Measurements from ENCODE around the gene EFNB1.

The EFNB1 gene

DNA sequence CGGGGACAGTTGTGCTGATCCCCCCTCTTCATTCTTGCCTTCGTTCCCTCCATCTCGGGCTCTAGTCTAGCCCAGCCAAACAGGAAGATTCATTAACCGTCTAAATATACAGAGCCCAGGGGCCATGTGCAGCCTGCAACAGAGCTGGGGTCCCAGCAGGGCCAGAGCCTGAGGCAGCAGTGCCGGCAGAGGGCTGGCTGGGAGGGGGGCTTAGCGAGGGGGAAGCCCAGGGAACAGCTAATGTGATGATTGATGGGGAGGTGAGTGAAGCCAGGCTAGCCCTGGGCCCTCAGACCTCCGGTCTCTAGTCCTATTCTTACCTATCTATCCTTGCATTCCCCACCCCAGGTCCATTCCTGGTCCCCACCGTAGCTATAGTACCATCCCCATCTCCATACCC lies 22.3 kb downstream of the EFNB1 start:
- in situ Hi-C loops (cut with MboI; ENCODE audit: low pct_unique_long_range_greater_than_20kb, low sequenced_read_pairs, unreplicated experiment), result no loop called here
- TF ChIP-seq, protein P1, sequence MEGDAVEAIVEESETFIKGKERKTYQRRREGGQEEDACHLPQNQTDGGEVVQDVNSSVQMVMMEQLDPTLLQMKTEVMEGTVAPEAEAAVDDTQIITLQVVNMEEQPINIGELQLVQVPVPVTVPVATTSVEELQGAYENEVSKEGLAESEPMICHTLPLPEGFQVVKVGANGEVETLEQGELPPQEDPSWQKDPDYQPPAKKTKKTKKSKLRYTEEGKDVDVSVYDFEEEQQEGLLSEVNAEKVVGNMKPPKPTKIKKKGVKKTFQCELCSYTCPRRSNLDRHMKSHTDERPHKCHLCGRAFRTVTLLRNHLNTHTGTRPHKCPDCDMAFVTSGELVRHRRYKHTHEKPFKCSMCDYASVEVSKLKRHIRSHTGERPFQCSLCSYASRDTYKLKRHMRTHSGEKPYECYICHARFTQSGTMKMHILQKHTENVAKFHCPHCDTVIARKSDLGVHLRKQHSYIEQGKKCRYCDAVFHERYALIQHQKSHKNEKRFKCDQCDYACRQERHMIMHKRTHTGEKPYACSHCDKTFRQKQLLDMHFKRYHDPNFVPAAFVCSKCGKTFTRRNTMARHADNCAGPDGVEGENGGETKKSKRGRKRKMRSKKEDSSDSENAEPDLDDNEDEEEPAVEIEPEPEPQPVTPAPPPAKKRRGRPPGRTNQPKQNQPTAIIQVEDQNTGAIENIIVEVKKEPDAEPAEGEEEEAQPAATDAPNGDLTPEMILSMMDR (IDR thresholded peaks at IDR 0.05; ENCODE audit: extremely low read depth, insufficient read depth, missing control alignments), result no peak
- no peak for DNase-seq (ENCODE audit: low spot score)

DNA sequence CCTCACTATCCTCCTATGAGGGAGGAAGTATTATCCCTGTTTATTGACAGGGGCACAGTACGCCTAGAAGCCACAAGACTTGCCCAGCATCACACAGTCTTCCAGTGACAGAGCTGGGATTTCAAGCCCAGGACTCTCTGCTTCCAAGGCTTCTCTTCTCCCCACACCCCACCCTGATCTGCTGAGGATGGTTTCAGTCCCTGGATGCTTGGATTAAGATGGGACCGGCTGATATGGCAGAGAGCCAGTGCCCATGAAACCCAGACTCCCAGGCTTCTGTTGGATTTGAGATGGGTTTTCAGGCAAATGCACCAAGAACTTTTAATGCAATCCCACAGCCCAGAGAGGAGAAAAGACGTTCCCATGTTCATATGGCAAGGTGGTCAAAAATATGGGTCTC lies 23.2 kb downstream of the EFNB1 start:
- no peak for DNase-seq (ENCODE audit: low spot score)
- in situ Hi-C loops (cut with MboI; ENCODE audit: low pct_unique_long_range_greater_than_20kb, low sequenced_read_pairs, unreplicated experiment), result no loop called here
- TF ChIP-seq, protein P1 (IDR thresholded peaks at IDR 0.05; ENCODE audit: extremely low read depth, insufficient read depth, missing control alignments), result no peak

DNA sequence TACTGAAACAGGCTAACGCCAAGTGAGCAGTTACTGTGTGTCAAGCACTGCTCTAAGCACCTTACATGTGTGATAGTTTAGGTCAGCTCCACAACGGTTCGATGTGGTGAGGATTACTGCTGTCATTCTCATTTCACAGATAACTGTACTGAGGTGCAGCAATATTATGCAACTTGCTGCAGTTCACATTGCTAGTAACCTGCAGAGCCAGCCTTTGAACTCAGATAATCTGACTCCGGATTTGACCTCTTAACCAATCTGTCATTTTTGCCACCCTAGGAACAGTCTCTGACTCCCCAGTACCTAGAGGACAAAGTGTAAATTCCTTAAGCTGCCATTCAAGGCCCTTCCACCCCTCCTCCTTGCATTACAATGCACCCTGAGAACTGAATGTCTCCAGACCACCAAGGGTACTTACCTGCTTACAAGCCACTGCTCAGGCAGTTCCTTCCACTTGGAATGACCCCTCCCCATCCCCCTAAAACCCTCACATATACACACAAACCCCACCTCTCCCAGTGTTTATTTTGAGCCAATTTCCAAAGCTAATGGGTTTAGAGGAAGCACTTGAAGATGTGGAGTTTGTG lies 24.9 kb downstream of the EFNB1 start:
- in situ Hi-C loops (cut with MboI; ENCODE audit: low pct_unique_long_range_greater_than_20kb, low sequenced_read_pairs, unreplicated experiment), result no loop called here
- no peak for DNase-seq (ENCODE audit: low spot score)
- TF ChIP-seq, protein P1 (IDR thresholded peaks at IDR 0.05; ENCODE audit: extremely low read depth, insufficient read depth, missing control alignments), result no peak

DNA sequence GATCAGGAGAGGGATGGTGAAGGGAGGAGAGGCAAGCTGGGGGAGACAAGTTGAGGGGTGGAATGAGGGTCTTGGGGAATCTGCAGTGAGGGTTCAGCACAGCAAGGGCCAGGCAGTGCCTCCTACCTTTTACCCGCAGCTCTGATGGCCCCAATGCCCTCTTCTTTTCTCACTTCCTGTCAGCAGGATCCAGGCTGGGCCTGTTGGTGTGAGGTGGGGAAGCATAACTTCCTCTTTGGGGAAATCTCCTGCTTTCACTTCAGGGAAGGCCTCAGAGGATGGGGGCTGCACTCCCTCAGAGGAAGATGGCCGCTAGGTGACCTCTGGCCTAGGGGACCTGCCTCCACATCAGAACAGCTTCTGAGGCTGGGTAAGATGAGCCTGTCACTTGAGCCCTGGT lies 36.5 kb downstream of the EFNB1 start:
- in situ Hi-C loops (cut with MboI; ENCODE audit: low pct_unique_long_range_greater_than_20kb, low sequenced_read_pairs, unreplicated experiment), result no loop called here
- no peak for DNase-seq (ENCODE audit: low spot score)
- TF ChIP-seq, protein P1 (IDR thresholded peaks at IDR 0.05; ENCODE audit: extremely low read depth, insufficient read depth, missing control alignments), result no peak

DNA sequence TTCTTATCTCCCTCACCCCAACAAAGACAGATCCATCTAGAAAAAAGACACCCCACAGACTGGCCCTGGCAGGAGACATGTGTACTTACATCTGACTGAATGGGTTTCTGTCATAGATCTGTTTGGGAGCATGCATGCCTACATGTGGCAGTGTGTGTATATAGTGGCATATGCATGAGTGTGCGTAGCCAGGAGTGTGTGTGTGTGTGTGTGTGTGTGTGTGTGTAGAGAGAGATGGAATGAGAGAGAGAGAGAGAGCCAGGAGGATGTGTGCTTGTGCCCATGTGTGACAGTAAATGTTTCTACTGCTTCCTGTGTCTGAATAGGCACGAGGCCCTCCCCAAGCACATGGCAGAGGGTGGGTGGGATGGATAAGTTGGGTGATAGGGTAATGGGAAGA lies 37.1 kb downstream of the EFNB1 start:
- in situ Hi-C loops (cut with MboI; ENCODE audit: low pct_unique_long_range_greater_than_20kb, low sequenced_read_pairs, unreplicated experiment), result no loop called here
- no peak for DNase-seq (ENCODE audit: low spot score)
- TF ChIP-seq, protein P1 (IDR thresholded peaks at IDR 0.05; ENCODE audit: extremely low read depth, insufficient read depth, missing control alignments), result no peak

DNA sequence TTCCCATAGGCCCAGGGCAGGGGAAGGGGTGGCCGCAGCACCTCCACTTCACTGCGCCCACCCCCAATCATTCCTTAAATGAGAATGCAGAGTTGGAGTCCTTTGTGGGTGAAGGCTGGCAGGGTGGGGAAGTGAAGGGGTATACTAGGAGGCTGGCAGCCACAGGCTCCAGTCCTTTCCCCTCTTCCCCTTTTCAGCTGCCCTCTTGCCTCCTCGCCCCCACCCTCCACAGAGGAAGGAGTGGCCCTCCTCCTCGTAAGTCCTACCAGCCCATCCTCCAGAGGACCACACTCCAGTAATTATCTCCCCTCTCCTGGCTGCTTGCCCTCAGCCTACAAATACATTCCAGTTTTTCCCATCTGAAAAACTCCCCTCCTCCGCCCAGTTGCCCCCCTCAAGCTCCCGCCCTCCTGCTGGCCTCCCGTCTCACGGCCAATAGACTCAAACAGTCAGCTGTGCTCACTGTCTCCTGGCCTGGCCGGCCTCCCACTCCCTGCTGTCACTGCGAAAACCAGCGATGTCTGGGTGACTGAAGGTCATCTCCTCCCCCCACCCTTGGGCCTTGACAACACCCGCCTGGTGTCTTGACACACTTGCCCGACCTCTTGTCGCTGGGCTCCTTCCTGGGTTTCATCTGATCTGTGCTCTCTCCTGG lies 38.8 kb downstream of the EFNB1 start:
- no peak for DNase-seq (ENCODE audit: low spot score)
- TF ChIP-seq, protein P1 (IDR thresholded peaks at IDR 0.05; ENCODE audit: extremely low read depth, insufficient read depth, missing control alignments), result no peak
- in situ Hi-C loops (cut with MboI; ENCODE audit: low pct_unique_long_range_greater_than_20kb, low sequenced_read_pairs, unreplicated experiment), result no loop called here

Data from GM13977 (cell line).